Stimulated activated CD8-positive, alpha-beta memory T cell treated with anti-CD3 and anti-CD28 coated beads, Interleukin-15, amount 100 ng/mL, for 1 hour (primary cell): ENCODE data around the gene MIPEP.

ENCODE experiments used
- DNase-seq: peaks from one replicate; pipeline ENCODE4 v3.0.0-alpha.2; 2020; ENCODE audit warnings: low read depth

MIPEP gene

DNA sequence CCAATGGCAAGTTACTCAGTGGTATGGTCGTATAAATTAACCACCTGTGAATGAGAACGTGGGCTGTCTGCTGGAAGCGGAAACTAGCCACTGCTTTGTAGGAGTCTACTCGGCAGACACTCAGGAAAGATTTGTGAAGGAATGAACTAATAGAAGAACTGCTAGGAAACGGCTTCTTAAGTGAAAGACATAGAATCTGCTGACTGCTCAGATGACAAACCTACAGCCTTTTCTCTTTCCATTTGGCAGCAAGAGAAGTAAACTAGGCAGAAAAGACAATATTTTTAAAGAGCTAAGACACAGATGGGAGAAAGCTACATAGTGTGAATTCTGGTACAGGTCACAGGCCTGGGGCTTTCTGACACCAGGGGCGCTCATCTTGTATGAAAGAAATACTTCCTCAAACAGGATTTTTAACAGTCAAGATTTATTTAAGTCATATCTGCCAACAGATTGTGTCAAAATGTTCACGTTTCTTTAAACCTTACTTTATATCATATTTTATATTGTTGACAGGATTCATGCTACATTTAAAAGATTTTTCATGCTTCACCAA, 78.4 kb downstream of the MIPEP start:
- no peak for DNase-seq

DNA sequence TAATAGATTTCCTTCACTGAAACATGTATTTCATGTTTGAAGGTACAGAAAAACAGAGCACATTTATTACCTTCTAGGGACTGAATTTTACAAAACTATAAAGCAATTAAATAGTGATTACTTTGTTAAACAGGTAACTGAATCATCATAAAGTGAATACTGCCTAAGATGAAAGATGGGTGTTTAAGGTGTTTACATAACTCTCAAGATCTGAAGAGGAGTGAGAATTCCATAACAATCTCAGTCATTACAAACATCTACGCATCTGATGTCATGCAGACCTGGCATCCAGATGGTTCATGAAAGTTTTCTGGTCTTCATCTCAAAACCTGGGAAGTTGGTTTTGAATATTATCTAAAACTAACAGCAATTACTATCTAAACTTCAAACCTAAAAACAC, 80.4 kb downstream of the MIPEP start:
- DNase-seq, result no peak

DNA sequence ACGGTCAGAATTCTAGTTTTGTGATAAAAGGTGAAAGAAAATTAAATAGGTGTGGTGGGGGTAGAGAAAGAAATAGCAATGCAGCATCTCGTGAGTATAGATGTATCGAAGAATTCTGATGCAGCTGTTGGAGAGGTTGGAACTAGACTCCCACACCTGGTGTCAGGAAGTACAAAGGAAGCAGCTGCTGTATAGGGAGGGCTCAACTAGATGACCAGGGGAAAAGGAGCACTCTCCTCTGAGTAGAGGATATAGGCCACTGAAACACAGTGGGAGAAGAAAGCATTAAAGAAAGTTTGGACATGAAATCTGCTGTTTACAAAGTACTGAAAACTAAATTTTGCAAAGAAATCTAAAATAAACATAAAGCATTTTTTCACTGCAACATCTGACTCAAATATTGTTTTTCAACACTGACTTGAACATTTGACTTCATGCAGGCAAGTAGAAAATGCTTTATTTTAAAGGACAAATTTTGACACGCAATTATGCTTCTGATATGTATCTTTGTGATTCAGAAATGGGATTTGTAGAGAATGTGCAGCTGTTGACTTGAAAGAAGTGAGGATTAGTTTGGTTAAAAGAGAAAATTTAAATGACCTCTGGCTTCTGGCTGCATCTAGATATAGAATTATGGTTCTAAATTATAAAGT, 82.2 kb downstream of the MIPEP start:
- no peak for DNase-seq

DNA sequence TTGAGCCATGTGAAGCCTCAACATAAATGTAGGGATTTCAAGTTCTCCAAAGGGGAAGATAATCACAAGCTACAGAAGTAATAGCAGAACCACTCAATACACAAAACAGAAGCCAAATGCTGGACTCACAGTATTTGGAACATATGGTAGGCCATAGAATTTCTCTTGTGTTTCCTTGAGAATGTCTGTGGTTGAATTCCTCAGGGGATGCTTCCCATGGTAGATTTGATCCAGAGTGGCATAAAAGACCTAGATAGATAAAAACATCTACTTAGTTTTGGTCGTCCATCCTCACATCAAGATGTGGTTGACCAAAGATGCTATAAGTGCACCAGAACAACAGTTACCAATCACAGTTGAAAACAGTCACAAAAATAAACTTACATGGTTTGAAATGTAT, 83.4 kb downstream of the MIPEP start:
- no peak for DNase-seq

DNA sequence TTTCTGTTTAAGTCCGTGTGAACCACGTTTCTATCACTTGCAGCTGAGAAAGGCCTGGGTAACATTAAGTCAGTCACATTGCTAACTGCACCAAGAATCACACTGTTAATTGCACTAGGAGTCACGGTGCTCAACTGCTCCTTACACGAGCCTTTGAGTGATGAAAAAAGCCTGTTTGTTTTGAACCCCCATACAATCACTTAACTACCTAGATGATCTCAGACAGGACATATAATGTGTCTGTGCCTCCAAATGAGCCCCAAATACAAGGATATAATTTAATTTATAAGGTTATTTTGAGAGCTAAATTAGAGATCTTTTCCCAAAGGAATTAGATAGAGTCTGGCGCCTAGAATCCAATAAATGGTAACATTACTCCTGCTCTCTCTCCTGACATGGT, 84.1 kb downstream of the MIPEP start:
- DNase-seq, result no peak

DNA sequence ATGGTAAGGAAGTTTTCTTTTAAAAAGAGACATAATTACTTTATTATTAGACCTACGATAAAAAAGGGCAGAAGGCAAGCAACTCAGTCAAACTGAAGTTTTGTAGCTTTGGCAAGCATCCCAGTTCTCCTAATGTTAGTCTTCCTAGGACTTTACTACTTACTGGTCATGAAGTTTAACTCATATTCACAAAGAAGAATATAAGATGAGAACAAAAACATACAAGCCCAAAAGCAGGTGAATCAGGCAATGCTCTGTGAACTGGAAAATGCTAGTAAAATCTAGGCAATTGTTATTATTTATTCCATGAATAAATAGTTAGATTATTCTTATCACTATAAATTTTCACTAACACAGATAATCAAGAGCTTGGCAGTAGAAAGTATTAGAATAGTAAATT, 85.0 kb downstream of the MIPEP start:
- DNase-seq, result no peak

DNA sequence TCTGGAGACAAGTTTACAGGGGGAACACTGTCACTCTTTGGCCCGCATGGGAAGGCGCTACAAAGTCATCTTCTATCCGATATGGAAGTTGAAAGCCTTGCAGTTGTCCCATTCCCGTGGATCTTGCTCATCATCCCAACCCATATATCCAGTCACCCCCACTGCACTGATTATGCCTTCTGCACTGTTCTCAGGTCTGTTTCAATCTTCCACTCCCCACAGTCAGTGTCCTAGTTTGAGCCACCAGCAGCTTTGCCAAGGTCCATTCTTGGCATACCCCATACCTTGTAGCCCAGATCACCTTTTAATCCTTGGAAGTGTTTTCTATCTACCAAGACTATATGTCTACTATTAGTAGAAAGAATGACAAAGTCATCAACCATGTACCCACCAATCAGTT, 88.1 kb downstream of the MIPEP start:
- DNase-seq, result no peak

DNA sequence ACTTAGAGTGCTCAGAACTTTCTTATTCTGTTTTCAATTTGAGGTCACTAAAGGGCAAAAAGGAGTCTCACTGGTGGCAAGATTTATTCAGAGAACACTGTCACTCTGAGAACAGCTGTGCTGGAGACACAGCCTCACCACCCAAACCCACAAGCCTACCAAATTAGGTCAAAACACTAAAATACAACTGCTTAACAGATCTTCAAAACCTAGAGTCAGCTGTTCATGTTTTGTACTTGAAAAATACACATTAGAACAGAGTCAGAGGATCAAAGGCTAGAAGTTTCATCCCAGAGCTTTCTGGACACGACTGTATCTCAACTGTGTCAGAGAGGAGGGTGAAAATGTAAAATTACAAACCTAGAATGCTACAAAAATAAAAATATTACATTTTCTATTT, 89.3 kb downstream of the MIPEP start:
- DNase-seq, result no peak

DNA sequence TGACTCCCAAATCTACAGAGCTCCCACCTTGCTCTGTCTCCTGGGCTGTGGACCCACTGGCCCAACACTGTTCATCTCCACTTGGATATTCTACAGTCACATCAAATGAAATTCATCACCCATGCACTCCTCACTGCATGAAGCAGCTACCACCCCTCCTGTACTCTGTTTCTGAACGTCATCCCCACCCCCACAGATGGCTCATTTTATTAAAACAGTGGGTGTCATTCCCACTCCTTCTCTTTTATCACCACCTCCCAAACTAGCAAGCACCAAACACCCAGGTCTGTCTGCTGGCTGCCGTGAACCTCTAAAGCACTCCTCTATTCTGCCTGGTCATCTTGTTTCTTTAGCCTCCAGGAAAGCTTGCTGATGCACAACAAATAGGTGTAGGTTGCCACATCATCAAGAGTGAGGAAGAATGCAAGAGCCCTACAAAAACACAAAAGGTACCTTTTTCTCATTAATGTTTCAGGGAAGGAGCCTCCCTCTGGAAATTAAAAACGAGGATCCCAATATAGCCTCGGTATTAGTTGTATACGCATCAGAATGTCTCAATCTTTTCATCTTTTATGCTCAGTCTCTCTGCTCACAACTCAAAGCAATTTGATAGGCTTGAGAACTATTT, 91.8 kb downstream of the MIPEP start:
- no peak for DNase-seq

DNA sequence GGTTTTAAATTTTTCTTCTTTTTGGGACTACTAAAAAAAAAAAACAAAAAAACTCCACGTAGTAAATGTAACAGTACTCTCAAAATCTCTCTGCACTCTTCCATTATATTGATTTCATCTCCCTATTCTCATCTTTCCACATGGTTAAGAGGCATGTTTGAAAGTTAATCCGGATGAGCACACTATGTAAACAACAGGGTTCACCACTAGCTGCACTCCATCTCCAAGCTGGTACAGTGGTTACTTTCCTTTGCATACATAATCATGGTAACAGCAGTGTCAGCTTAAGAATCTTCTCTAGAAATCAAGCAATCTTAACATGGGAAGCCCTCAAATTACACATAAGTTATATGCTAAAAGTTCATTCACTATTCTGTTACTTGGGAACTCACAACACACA, 92.6 kb downstream of the MIPEP start:
- no peak for DNase-seq

DNA sequence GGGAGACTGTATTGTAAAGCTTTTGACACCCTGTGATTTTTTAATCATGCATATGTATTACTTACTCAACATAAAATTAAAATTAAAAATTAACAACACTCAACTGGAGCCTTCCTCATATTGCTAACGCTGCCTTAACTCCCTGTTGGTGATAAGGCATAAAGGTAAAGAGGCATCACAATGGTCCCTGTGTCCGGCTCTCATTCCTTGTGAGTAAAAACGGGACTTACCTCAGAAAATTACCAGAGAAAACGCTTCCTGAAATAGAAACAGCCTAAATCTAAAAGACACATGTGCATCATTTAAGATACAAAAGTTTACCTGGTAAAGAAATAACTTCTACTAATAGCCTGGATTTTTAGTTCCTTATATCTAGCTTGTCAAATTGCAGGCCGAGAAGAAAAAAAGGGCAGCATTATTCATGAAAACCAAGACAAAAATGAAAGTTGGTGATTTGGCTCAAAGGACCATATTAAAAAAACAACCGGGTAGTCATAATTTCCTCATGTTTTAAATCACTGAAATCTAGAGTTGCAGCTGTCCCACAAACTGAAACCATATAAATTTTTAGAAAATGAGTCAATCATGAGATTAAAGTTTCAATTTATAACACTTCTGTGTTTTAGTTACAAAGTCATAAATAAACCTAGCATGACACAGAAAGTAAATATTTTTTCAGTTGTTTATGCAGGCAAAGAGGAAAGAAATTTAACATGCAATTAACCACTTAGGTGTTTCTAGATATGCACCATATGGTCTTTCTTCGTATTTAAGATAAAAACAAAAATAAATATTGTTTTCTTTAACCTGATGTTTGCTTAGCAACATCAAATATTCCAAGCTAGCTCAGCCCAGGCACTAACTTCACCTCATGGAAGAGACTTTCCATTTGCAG, 94.7 kb downstream of the MIPEP start:
- DNase-seq, result no peak

DNA sequence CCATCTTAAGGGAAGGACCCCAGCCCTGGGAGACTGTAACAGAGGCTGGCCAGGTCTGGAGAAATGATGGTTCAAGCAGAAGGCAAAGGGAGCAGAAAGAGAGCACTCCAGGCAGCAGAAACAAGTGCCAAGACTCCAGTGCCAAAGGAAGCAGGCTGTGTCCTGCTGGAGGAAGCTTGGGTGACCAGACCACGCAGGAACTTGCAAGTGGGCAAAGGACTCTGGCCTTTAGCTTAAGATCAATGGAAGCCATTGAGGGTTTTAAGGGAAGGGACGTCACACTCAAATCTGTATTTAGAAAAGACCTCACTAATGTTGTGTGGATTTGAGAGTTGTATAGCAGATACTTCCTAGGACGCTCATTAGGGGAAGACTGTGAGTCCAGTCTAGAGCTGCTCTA, 95.5 kb downstream of the MIPEP start:
- no peak for DNase-seq

DNA sequence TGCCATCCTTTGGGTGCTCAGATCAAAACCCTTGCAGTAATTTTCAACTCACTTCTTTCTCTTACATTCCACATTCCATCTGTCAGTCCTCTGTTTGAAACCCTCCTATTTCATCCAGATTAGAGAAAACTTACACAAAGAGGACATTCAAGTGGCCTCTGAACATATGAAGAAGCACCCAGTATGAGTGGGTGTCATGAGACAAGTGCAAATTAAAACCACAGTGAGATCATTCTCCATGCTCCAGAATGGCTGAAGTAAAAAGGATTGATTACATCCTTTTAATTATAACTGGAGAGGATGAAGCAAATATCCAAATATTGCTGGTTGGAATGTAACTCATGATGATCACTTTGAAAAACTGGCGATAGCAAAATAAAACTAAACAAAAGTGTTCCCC, 96.5 kb downstream of the MIPEP start:
- DNase-seq, result no peak

DNA sequence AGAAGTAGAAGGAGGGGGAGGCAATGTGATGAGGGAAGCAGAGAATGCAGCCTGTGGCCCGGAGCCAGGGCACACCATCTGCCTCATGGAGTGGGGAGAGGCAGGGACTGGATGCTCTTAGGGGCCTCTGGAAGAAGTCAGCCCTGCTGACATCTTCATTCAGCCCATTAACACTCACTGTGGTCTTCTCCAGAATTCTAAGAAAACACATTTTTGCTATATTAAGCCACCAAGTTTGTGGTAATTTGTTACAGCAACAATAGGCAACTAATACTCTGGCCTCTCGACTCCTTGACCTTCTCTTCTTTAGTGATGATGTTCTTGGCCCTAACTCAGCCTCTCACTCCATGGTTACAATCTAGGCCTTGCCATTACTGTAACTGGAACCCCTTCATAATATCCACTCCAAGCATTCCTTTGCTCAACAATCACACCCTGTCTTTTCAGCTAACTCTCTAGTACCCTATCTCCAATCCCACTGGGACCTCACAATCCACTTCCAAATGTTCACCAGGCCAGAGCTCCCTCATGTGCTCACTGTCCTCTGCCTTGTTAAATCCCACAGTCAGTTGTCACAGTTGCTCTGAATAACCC, 98.5 kb downstream of the MIPEP start:
- DNase-seq, result no peak

DNA sequence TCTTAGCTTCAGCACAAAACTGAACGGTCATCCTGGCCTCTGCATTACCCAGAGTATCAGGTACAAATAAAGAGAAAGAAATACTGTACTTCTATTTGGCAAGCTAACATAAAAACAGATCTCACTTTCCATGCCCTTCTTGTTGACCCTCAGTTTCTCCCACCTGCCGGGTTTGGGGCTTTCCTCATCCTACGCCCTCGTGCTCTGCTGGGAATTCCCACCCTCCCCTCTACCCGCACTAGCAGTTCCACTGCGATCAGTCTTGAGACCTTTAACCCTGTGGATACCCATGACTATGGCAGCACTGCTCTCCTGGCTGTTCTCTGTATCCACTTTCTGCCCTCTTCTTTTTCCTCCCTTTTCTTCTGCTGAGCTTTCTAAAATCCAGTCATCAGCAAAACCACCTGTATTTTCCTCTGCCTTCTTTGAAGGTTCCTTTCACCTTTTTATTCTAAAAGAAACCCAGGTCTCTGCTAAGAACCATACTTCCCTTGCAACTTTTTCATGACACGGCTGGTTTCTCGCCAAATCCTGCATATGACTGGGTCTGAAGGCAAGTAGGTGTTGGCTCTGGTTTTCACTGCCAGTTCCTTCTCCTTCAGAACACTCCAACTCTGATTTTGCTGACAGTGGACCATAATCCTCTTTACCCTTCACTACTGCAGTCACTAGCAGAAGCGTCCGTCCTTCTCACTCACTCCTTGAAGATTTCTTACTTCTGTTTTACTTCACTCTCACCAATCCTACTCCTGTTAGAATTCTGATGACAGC, 99.4 kb downstream of the MIPEP start:
- no peak for DNase-seq

DNA sequence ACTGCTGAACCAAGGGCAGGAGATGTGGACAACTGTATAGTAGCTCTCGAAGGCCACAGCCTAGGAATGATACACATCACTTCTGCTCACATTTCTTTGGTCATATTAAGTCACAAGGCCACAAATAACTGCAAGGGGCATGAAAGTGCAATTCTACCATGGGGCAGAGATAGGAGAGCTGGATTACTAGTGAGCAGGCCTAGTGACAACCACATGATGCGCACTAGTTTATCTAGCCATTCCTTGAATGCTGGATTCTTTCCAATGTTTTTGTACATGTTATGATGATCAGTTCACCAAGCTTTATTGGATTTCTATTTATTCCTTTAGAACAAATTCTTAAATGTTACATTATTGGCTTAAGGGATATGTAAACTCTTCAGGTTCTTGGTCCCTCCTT, 100.7 kb downstream of the MIPEP start:
- DNase-seq, result no peak

DNA sequence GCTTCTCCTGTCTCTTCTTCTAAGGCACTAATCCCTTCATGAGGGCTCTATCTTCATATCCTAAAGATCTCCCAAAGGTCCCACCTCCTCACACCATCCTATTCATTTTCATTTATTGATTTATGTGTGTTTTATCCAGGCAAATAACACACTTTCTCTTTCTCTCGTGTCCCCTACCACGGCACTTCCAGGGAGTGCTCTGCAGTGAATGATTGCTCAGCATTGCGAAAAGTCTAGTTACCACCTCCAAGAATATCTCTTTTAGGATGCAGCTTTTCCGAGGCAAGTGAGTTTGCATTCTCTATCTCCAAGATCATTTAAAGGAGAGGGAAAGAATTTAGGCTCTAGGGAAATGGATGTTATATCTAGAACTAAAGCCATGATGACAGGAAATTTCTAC, 101.7 kb downstream of the MIPEP start:
- no peak for DNase-seq

DNA sequence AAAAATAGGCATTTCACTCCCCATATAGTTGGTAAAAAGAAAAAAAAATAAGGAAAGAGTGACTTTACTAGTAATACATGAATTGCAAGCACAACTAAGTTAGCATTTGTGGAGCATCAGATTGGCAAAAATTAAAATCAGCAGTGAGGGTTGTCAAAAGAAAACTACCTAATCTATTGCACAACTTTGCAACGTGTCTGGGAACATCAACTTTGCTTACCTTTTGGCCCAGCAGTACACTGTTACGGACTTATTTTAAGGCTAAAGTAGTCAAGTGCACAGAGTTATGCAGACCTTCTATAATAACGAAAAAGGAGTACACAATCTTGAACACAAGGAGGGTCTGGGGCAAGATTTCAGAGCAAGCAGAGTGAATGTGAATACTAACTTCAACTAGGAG, 102.6 kb downstream of the MIPEP start:
- no peak for DNase-seq

DNA sequence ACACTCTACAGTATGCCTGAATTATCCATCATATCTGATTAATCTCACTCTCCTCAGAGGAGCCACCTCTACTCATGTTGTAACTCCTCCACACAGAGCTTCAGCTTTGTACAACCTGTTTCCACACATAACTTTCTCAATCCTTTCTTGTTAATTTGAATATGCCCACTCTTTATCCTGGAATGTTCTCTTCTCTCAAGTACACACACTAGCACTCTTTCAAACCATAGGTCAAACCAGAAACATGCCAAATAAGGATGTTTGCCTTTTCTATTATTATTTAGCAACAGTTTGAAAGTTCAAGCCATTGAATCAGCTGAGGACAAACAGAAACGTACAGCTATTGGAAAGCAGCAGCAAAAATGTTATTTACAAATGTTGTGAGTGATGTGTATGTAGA, 110.3 kb downstream of the MIPEP start:
- no peak for DNase-seq

DNA sequence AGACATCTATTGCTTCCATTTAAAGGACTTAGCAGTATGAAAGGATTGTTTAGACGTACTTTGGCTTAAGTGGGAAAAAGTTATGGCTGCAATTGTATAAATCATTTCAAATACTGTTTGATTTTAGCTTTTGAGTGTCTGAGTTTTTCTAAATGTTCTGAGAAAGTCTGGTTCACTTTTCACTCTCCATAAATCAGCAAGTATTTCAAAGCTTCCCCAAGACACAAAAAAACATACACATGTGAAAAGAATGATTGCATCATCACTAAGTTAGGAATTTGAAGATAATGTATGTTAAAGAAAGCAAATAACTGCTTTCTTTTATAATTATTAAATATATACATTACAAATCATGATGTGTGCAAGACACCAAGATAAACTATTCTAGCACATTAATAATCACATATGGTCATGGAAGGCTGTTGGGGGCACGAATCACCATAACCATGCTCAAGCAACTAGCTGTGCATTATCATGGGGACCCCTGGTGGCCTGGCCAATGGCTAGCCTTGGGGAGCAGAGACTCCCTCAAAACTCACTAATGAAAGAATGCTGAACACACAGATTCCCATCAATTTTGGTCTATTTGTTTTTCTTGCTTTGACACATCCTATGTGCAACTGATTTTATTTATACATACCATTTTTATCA, 111.1 kb downstream of the MIPEP start:
- DNase-seq, result no peak

DNA sequence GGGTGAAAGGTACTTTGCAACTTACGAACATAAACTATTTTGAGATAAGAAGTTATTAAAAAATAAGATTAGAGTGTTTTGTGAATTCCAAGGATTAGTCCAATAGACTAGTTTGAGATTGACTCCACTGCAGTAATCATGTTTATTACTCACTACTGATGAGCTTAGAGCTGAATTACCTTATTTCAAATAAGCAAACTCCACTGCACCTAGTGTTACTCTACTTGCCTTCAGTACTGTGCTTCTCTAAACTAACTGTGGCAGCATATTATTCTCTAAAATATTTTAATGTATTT, 111.7 kb downstream of the MIPEP start:
- no peak for DNase-seq
